Neural crest cell (in vitro differentiated cells): ENCODE measurements around the gene RGMA. TPM values are rescaled to one million over a fixed set of nuclear protein-coding genes. Genes with fewer than 3 reads are reported as not detected.
A peak's percentile ranks its signal among the peaks of the same experiment; 100 is the strongest.

Source experiments
- DNase-seq: peaks from one replicate; pipeline ENCODE4 v3.0.0; 2021; ENCODE audit warnings: low read depth, mixed read lengths, low spot score
- H3K27ac Mint-ChIP-seq: one replicate; pipeline ENCODE4 v1.8.0; 2021; ENCODE audit warnings: mild to moderate bottlenecking, mixed read lengths; ENCODE audit not compliant: unreplicated experiment
- H3K27me3 Mint-ChIP-seq: 2 replicates; pipeline ENCODE4 v1.8.0; 2021; ENCODE audit warnings: low read depth, mild to moderate bottlenecking, mixed read lengths
- H3K36me3 Mint-ChIP-seq: 2 replicates; pipeline ENCODE4 v1.8.0; 2021; ENCODE audit warnings: low read depth, mild to moderate bottlenecking, mixed read lengths
- H3K4me1 Mint-ChIP-seq: 2 replicates; pipeline ENCODE4 v1.8.0; 2021; ENCODE audit warnings: mixed read lengths
- H3K4me3 Mint-ChIP-seq: one replicate; pipeline ENCODE4 v1.8.0; 2021; ENCODE audit warnings: mild to moderate bottlenecking, mixed read lengths
- H3K9me3 Mint-ChIP-seq: 2 replicates; pipeline ENCODE4 v1.8.0; 2021; ENCODE audit warnings: mixed read lengths
- CTCF ChIP-seq: fragments of 200-600 bp; sonication (generic); conservative IDR thresholded peaks from 2 replicates; pipeline ENCODE4 v1.5.0; 2021; ENCODE audit warnings: antibody characterized with exemption, mild to moderate bottlenecking
- total RNA-seq: library from RNA; stranded (reverse); gene quantifications from 2 replicates; pipeline ENCODE4 v1.2.1, GENCODE V29; 2021

The RGMA gene
- total RNA-seq, 1 donor from 2014 or later = 205 TPM

GRCh38 chr15:93044301-93045190, 44.5 kb downstream of the RGMA start:
- Mint-ChIP-seq H3K4me3 (peak overlapping the region; percentile 54), H3K27me3 (peaks cover 34% of the 10 kb centered on the region), H3K36me3 (peaks cover 55% of the 10 kb centered on the region), H3K4me1 (peaks cover 47% of the 10 kb centered on the region), H3K27ac (no peak overlapping the region), H3K9me3 (no peaks in the 10 kb centered on the region)
- no peak for DNase-seq
- TF ChIP-seq CTCF = no peak

GRCh38 chr15:93043621-93044300, 45.2 kb downstream of the RGMA start:
- Mint-ChIP-seq H3K36me3 (peaks cover 49% of the 10 kb centered on the region), H3K9me3 (no peaks in the 10 kb centered on the region), H3K4me1 (peaks cover 43% of the 10 kb centered on the region), H3K27ac (no peak overlapping the region), H3K27me3 (peaks cover 31% of the 10 kb centered on the region), H3K4me3 (peak overlapping the region; percentile 54)
- no peak for DNase-seq
- no peak for TF ChIP-seq CTCF

- Mint-ChIP-seq H3K27ac (peak overlapping the region; percentile 36), H3K36me3 (peaks cover 46% of the 10 kb centered on the region), H3K27me3 (peaks cover 36% of the 10 kb centered on the region), H3K4me3 (peak overlapping the region; percentile 52), H3K9me3 (no peaks in the 10 kb centered on the region), H3K4me1 (peaks cover 44% of the 10 kb centered on the region)
- TF ChIP-seq CTCF = no peak
- no peak for DNase-seq
Observed at GRCh38 chr15:93042691-93043378, 46.2 kb downstream of the RGMA start.

GRCh38 chr15:93042211-93042610, 46.8 kb downstream of the RGMA start:
- Mint-ChIP-seq H3K36me3 (peaks cover 48% of the 10 kb centered on the region), H3K27ac (peak overlapping the region; percentile 36), H3K9me3 (no peaks in the 10 kb centered on the region), H3K4me3 (peak overlapping the region; percentile 52), H3K4me1 (peaks cover 46% of the 10 kb centered on the region), H3K27me3 (peaks cover 42% of the 10 kb centered on the region)
- DNase-seq = no peak
- no peak for TF ChIP-seq CTCF

GRCh38 chr15:93041159-93041547, 47.9 kb downstream of the RGMA start:
- H3K4me3 Mint-ChIP-seq = peak overlapping the region; percentile 76
- peaks cover 46% of the 10 kb centered on the region for H3K27me3 Mint-ChIP-seq
- no peak for DNase-seq
- H3K9me3 Mint-ChIP-seq = no peaks in the 10 kb centered on the region
- H3K4me1 Mint-ChIP-seq = peaks cover 50% of the 10 kb centered on the region
- H3K36me3 Mint-ChIP-seq = peaks cover 41% of the 10 kb centered on the region
- no peak for TF ChIP-seq CTCF
- H3K27ac Mint-ChIP-seq = no peak overlapping the region
